ENCODE results near the gene ARHGEF5. TPM values are rescaled to one million over a fixed set of nuclear protein-coding genes. Genes with fewer than 3 reads are reported as not detected.
"Not testable (repeated sequence)": the region's sequence is repeated elsewhere in the genome, so short reads cannot be mapped to it uniquely, and the experiment has no call there.

Gene ARHGEF5
- total RNA-seq (0.93 TPM), polyA plus RNA-seq (ENCODE audit: insufficient read depth in 1 of 8, insufficient read length in 8 of 8, low replicate concordance in 1 of 8) (1 to 10 TPM; 2.3 to 4.8 (median 3.1) TPM)
- long read RNA-seq, donor 1: 0 reads
- long read RNA-seq, donor 2: 0 reads
- long read RNA-seq, donor 3: 0 reads
- long read RNA-seq, donor 4: 0 reads
- long read RNA-seq, donor 5: 0 reads
- long read RNA-seq, donor 6: 0 reads
- long read RNA-seq, donor 7: 0 reads
- long read RNA-seq, donor 8: 0 reads
- long read RNA-seq, donor 9: 0 reads
- long read RNA-seq, donor 10: 0 reads
- long read RNA-seq, donor 11: 0 reads

GRCh38 chr7:144355176-144355822, at the start of gene ARHGEF5:
TSS of gene ARHGEF5 (plus strand) at chr7:144355402. CDS start at chr7:144362670, 7,268 bp downstream.
- not testable (repeated sequence) for H3K4me1 ChIP-seq (ENCODE audit: control insufficient read depth, insufficient read depth, low read length); DNase-seq; H3K4me3 ChIP-seq (ENCODE audit: low read length); H3K27me3 ChIP-seq (ENCODE audit: control insufficient read depth, insufficient read depth, low read length); H3K27ac ChIP-seq (ENCODE audit: low read length); H3K9me3 ChIP-seq (replicated peaks; ENCODE audit: control insufficient read depth, low read depth, low read length); H3K36me3 ChIP-seq (ENCODE audit: control insufficient read depth, insufficient read depth, low read length)
- WGBS (ENCODE audit: insufficient coverage): no CpG with 5 or more reads among the region's 50 CpGs

DNA sequence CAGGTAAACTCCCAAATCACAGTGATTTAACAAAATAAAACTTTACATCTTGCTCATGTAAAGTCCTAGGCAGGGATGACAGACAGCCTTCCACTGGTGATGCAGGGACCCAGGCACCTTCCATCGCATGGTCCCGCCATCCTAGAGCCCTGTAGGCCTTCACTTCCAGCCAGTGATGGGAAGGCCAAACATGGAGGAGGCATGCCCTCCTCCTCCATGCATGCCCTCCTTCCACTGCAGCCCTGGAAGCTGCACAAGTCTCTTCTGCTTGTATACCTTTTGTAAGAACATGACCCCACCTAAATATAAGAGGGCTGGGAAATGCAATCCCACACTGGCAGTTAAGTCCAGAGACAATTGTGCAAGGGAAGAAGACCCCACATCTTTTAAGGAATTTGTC, 45.5 kb upstream of the ARHGEF5 start:
- WGBS (ENCODE audit: insufficient coverage): no CpG with 5 or more reads among the region's 2 CpGs
- H3K27me3 ChIP-seq (ENCODE audit: control insufficient read depth, insufficient read depth, low read length); H3K9me3 ChIP-seq (replicated peaks; ENCODE audit: control insufficient read depth, low read depth, low read length); DNase-seq; H3K4me1 ChIP-seq (ENCODE audit: control insufficient read depth, insufficient read depth, low read length); H3K4me3 ChIP-seq (ENCODE audit: low read length); H3K27ac ChIP-seq (ENCODE audit: low read length); H3K36me3 ChIP-seq (ENCODE audit: control insufficient read depth, insufficient read depth, low read length): not testable (repeated sequence)

DNA sequence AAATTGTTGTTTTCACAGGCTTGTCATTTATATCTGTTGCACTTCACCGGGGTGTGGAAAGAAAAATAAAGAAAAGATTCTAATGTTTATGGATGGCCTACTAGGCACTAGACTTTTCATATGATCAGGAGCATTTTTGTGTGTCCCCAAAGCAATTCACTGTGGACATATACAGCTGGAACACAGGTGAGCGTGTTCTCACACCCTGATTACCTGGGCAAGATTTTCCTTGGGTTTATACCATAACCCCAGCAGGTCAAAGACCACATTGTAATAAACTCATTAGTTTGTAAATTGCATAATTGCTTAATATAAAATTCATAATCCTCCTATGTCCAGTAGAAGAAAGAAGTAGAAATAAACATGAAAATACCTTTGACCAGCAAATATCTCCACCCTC, 44.0 kb upstream of the ARHGEF5 start:
- not testable (repeated sequence) for H3K27me3 ChIP-seq (ENCODE audit: control insufficient read depth, insufficient read depth, low read length); H3K4me1 ChIP-seq (ENCODE audit: control insufficient read depth, insufficient read depth, low read length); DNase-seq; H3K27ac ChIP-seq (ENCODE audit: low read length); H3K9me3 ChIP-seq (replicated peaks; ENCODE audit: control insufficient read depth, low read depth, low read length); H3K4me3 ChIP-seq (ENCODE audit: low read length); H3K36me3 ChIP-seq (ENCODE audit: control insufficient read depth, insufficient read depth, low read length)
- WGBS (ENCODE audit: insufficient coverage): no CpG with 5 or more reads among the region's 2 CpGs

- no CpG with 5 or more reads among the region's 2 CpGs for WGBS (ENCODE audit: insufficient coverage)
- H3K9me3 ChIP-seq (replicated peaks; ENCODE audit: control insufficient read depth, low read depth, low read length); DNase-seq; H3K4me3 ChIP-seq (ENCODE audit: low read length); H3K4me1 ChIP-seq (ENCODE audit: control insufficient read depth, insufficient read depth, low read length); H3K27me3 ChIP-seq (ENCODE audit: control insufficient read depth, insufficient read depth, low read length); H3K36me3 ChIP-seq (ENCODE audit: control insufficient read depth, insufficient read depth, low read length); H3K27ac ChIP-seq (ENCODE audit: low read length): not testable (repeated sequence)
Measured at GRCh38 chr7:144311872-144312469, 43.2 kb upstream of the ARHGEF5 start, which contains the start of gene OR2A1. TSS of gene OR2A1 (plus strand) at chr7:144312419. CDS start at chr7:144318125, 5,706 bp downstream.

DNA sequence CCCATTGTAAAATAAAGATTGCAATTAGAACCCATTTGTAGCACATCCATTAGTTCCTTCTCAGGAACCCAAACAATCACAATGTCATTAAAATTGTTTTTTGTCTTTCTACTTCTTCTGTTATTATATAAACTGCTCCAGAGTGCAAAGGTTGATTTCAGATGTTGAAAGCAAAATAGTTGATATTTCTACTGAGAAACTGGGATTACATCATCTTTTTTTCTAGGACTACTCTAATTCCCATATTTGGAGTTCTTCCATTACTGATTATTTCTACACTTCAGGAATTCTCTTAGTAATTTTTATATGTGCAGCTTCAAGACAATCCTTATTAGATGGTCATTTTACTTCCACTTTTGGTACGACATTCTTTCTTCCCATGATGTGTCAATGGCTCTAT, 37.7 kb upstream of the ARHGEF5 start:
- not testable (repeated sequence) for H3K27ac ChIP-seq (ENCODE audit: low read length); H3K27me3 ChIP-seq (ENCODE audit: control insufficient read depth, insufficient read depth, low read length); H3K36me3 ChIP-seq (ENCODE audit: control insufficient read depth, insufficient read depth, low read length); H3K4me1 ChIP-seq (ENCODE audit: control insufficient read depth, insufficient read depth, low read length); DNase-seq; H3K9me3 ChIP-seq (replicated peaks; ENCODE audit: control insufficient read depth, low read depth, low read length); H3K4me3 ChIP-seq (ENCODE audit: low read length)
- WGBS (ENCODE audit: insufficient coverage): no CpG with 5 or more reads among the region's 1 CpG

GRCh38 chr7:144319547-144319946, 35.7 kb upstream of the ARHGEF5 start:
- not testable (repeated sequence) for H3K4me3 ChIP-seq (ENCODE audit: low read length); DNase-seq; H3K27ac ChIP-seq (ENCODE audit: low read length); H3K27me3 ChIP-seq (ENCODE audit: control insufficient read depth, insufficient read depth, low read length); H3K36me3 ChIP-seq (ENCODE audit: control insufficient read depth, insufficient read depth, low read length); H3K9me3 ChIP-seq (replicated peaks; ENCODE audit: control insufficient read depth, low read depth, low read length); H3K4me1 ChIP-seq (ENCODE audit: control insufficient read depth, insufficient read depth, low read length)
- no CpG with 5 or more reads among the region's 2 CpGs for WGBS (ENCODE audit: insufficient coverage)

DNA sequence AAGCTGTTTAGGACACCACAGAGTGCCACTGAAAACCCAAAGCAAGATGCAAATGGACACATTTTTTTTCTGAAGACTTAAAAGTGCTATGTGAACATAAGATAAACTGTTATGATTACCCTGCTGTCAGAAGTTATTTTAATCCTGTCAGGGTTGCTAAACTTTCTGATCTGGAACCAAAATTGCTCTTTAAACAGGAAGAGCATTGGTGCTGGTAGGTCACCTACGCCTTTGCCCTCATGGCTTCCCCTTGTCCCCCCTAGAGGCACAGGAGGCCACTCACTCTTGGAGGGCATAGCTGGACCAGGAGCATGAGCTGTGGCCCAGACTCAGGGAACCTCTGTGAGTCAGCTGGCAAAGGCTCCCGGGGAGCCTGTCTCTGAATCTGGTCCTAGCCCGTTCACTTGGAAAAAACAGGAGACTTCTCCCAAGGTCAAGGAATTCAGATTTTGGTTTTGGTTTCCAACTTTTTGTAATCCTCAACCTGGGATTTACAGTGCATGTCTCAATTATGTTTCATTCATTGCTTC, 33.5 kb upstream of the ARHGEF5 start:
- H3K27me3 ChIP-seq (ENCODE audit: control insufficient read depth, insufficient read depth, low read length); DNase-seq; H3K9me3 ChIP-seq (replicated peaks; ENCODE audit: control insufficient read depth, low read depth, low read length); H3K36me3 ChIP-seq (ENCODE audit: control insufficient read depth, insufficient read depth, low read length); H3K27ac ChIP-seq (ENCODE audit: low read length); H3K4me3 ChIP-seq (ENCODE audit: low read length); H3K4me1 ChIP-seq (ENCODE audit: control insufficient read depth, insufficient read depth, low read length): not testable (repeated sequence)
- WGBS (ENCODE audit: insufficient coverage): no CpG with 5 or more reads among the region's 3 CpGs

GRCh38 chr7:144323359-144323758, 31.8 kb upstream of the ARHGEF5 start:
- not testable (repeated sequence) for H3K4me1 ChIP-seq (ENCODE audit: control insufficient read depth, insufficient read depth, low read length); H3K36me3 ChIP-seq (ENCODE audit: control insufficient read depth, insufficient read depth, low read length); H3K4me3 ChIP-seq (ENCODE audit: low read length); H3K27ac ChIP-seq (ENCODE audit: low read length); H3K27me3 ChIP-seq (ENCODE audit: control insufficient read depth, insufficient read depth, low read length); DNase-seq; H3K9me3 ChIP-seq (replicated peaks; ENCODE audit: control insufficient read depth, low read depth, low read length)
- no CpG with 5 or more reads among the region's 4 CpGs for WGBS (ENCODE audit: insufficient coverage)

DNA sequence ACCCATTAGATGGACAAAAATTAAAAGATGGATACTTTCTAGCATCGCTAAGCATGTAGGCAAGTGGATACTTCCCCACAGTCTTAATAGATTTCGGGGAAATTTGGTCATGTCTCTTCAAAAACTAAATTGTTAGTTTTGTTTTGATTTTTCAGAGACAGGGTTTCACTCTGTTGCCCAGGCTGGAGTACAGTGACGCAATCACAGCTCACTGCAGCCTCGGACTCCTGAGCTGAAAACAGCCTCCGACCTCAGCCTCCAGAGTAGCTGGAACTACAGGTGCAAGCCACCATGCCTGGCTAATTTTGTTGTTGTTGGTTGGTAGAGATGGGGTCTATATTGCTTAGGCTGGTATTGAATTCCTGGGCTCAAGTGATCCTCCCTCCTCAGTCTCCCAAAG, 29.3 kb upstream of the ARHGEF5 start:
- WGBS (ENCODE audit: insufficient coverage): no CpG with 5 or more reads among the region's 5 CpGs
- not testable (repeated sequence) for H3K36me3 ChIP-seq (ENCODE audit: control insufficient read depth, insufficient read depth, low read length); H3K27ac ChIP-seq (ENCODE audit: low read length); H3K4me1 ChIP-seq (ENCODE audit: control insufficient read depth, insufficient read depth, low read length); H3K27me3 ChIP-seq (ENCODE audit: control insufficient read depth, insufficient read depth, low read length); H3K4me3 ChIP-seq (ENCODE audit: low read length); DNase-seq; H3K9me3 ChIP-seq (replicated peaks; ENCODE audit: control insufficient read depth, low read depth, low read length)

- not testable (repeated sequence) for H3K4me3 ChIP-seq (ENCODE audit: low read length); H3K9me3 ChIP-seq (replicated peaks; ENCODE audit: control insufficient read depth, low read depth, low read length); H3K4me1 ChIP-seq (ENCODE audit: control insufficient read depth, insufficient read depth, low read length); H3K27ac ChIP-seq (ENCODE audit: low read length); H3K27me3 ChIP-seq (ENCODE audit: control insufficient read depth, insufficient read depth, low read length); H3K36me3 ChIP-seq (ENCODE audit: control insufficient read depth, insufficient read depth, low read length); DNase-seq
Measured at GRCh38 chr7:144330044-144330443, 25.2 kb upstream of the ARHGEF5 start.

Measured in muscle of leg (tissue), 16 donors.